ENCODE data around the gene SLC35F3. TPM values are rescaled to one million over a fixed set of nuclear protein-coding genes. Genes with fewer than 3 reads are reported as not detected.
"Not testable (repeated sequence)": the region's sequence is repeated elsewhere in the genome, so short reads cannot be mapped to it uniquely, and the experiment has no call there.

The SLC35F3 gene
- total RNA-seq, 2 donors from 2014 or later = 0.12 to 0.14 TPM

DNA sequence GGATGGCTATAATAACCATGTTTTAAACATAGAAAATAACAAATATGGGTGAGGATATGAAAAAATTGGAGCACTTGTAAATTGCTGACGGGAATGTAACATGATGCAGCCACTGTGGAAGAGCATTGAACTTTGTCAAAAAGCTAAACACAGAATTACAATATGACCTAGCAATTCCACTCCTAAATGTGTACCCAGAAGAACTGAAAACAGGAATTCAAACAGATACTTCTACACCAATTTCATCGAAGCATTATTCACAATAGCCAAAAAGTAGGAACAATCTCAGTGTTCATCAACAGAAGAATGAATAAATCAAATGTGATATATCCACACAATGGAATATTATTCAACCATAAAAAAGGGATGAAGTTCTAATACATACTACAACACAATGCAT lies 436.1 kb downstream of the SLC35F3 start:
- no peak for DNase-seq
- intact Hi-C loops (cut with DNase I, micrococcal nuclease) = no loop called here
- no peak for ATAC-seq

DNA sequence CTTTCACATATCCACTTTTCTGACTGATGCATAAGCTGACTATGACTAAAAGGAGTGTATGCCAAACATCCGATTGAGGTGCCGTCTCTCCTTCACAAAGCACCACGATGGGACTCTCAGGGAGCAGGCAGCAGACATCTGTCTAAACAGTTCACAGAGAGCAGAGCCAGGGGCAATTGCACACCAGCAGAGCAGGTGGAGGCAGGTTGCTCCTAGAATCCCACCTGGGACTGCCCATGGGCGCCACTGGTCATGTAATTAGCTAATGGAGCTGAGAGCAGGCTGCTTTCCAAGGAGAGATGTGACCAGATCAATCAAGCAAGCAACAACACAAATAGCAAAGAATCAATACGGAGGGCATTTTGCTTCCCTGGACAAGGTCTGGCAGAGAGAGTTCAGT lies 438.3 kb downstream of the SLC35F3 start:
- DNase-seq = no peak
- intact Hi-C loops (cut with DNase I, micrococcal nuclease) = no loop called here

DNA sequence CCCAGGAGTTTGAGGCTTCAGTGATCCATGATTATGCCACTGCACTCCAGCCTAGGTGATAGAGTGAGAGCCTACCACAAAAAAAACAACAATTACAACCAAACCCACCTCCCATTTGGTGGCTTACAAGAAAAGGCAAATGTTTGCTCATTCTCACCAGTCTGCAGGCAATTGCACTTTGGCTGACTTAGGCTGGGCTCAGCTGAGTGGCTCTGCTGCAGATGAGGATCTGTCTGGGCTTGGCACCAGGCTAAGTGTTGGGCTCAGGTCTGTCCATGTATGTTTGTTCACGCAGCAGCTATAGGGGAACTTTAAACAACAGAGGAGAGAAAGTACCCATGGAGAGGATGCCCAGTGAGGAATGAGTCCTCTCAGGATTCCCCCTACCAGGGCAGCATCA lies 440.8 kb downstream of the SLC35F3 start:
- ATAC-seq = no peak
- intact Hi-C loops (cut with DNase I, micrococcal nuclease) = no loop called here

More for the DNA sequence above, 438.3 kb downstream of the SLC35F3 start:
- no peak for ATAC-seq

DNA sequence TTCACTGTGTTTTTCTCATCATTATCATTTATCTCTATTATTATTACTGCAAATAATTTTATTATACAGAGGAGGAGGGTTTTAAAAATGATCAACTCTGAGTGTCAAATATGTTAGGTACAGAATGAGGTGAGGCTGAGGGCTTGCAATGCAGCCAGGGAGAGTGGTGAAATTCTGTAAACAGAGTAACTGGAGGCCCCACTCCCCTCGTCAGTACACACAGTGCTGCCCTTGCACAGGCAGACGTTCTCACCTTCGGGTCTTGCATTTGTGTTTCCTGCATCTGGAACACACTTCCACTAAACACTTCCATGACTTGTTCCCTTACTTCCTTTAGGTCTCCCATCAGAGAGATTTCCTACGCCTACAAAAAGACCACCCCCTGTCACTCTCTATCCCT lies 444.5 kb downstream of the SLC35F3 start:
- intact Hi-C loops (cut with DNase I, micrococcal nuclease) = no loop called here
- DNase-seq (no peak), ATAC-seq (no peak)

More for the DNA sequence above, 440.8 kb downstream of the SLC35F3 start:
- no peak for DNase-seq

DNA sequence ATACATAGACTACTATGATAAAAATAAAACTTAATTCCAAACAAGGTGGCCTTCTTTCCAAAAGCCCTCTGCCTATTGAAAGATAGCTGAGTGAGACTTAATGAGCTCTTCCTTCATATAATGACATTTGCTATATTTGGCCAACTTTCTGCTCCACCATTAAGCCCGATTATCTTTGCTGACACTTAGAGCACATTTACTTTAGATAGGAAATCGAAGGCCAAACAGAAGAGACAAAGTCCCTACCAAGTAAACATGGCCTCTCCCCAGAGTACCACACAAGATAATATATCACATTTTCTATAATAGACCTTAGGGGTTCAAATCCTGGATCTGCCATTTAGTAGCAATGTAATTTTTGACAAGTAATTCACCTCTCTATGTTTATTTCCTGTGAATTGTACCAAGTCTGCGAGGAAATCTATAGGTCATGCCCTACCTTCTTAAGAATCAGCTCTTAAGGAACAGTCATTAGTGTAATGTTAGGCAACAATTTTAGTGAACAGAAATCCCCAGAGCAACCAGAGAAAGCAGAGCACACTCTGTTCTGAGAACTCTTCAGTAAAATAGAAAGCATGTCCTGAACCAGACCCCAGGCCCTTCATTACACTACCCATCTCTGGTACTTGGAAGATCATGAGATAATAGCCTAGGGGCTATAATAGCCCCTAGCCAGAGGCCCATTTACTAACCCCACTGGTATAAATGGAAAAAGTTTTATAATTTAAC lies 451.5 kb downstream of the SLC35F3 start:
- ATAC-seq (no peak), DNase-seq (no peak)
- intact Hi-C loops (cut with DNase I, micrococcal nuclease) = no loop called here

DNA sequence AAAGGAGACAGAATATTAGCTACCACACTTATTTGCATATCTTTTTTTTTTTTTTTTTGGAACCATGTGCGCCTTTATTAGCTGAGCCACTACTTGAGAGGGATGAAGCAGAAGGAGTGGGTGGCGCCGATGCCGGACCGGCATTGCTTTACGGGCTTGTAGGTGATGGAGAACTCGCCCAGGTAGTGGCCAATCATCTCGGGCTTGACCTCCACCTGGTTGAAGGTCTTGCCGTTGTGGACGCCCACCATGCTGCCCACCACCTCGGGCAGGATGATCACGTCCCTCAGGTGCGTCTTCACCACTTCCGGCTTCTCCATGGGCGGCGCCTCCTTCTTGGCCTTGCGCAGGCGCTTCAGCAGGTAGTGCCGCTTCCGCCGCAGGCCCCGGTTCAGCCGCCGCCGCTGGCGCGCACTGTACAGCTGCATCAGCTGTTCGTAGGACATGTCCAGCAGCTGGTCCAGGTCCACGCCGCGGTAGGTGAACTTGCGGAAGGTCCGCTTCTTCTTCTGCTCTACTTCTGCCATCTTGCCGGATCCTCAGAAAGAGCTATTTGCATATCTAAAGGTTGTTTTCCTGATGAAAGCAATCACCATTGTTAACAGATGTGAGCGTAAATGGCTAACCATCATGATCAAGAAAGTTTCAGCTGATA lies 452.3 kb downstream of the SLC35F3 start:
- peak; percentile 97 for ATAC-seq
- DNase-seq = peak in 1 of 2 donors; percentile 66
- intact Hi-C loops (cut with DNase I, micrococcal nuclease) = not testable (repeated sequence)

DNA sequence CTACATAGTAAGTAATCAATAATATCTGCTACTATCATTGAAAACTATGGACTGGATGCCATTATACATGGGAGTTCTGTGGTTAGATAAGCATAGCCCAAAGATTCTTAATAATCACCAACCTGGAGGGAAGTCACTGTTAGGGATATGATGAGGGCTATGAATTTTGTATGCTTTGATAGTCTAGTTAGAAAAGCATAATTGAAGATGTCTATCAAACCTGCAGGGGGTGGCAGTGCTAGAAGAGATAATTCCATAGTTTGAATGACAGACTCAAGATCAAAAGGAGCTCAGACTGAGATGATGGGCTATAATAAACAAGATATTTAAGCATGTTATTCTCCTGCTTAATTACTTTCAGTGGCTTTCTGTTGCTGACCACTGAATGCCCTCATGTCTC lies 453.4 kb downstream of the SLC35F3 start:
- no peak for ATAC-seq
- no peak for DNase-seq
- intact Hi-C loops (cut with DNase I, micrococcal nuclease) = no loop called here

DNA sequence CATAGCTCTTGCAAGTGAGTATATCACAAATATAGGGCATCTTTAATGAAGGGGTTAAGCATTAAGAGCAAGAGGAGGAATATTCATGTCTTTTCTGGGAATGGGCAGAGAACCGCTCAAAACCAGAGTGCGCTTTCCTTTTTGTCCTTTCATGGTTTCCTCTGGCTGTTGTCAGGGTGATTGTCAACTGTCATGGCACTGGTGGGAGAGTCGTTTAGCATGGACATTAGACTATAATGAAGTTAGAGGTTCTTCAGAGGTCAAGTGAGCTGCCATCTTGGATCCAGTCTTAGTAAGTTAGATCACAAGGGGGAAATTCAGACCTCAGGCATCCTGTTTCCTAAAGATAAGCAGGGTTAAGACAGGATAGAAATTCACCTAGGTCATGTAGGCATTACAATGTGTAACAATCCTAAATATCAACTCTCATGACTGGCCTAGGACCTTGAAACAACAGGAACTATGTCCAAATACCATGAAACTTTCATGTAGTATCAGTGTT lies 456.7 kb downstream of the SLC35F3 start:
- intact Hi-C loops (cut with DNase I, micrococcal nuclease) = no loop called here
- DNase-seq = no peak
- no peak for ATAC-seq

DNA sequence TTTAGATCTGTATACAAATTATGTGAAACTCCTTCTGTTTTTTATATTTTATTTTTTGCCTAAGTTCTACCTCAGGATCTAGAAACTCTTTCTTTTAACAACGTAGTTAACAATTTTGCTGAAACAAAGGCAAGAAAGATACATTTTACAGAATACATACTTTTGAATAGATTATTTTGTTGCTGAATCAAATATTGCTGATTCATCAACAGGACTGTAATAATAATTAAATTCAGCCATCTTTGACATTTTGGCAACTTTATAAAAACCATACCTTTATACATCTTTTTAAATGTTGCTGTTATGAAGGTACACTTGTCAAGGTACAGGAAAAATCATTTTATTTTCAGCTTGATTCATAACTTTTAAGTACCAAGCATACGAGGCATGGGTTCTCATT lies 458.1 kb downstream of the SLC35F3 start:
- intact Hi-C loops (cut with DNase I, micrococcal nuclease) = no loop called here
- DNase-seq (no peak), ATAC-seq (no peak)

DNA sequence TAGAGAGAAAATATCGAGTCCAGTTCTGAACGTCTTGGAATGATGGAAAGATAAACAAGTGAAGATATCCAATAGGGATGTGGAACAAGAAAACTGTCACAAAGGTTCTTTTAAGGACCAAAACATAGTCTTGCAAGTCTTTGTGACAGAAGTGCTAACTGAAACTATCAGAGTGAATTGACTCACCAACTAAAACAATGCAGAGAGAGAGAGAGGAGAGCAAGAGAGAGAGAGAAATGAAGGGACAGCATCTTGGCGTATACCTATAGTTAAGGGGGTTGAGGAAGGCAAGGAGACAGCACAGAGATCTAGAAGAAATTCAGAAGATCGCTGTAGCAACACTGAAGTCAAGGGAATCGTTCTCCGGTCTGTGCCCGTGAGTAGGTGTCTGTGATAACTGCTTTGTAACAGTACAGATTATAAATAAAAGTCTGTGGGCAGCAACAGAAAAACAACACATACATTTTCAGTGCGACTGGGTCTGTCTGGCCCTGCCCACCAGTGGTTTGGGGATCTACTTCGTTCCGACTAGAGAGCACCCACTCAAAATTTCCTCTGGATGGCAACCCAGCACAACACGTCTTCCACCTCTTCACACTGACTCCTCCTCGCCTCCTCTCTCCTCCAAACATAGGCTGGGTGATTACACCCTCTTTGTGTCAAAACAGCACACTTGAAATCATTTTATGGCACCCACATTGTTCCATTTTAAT lies 464.0 kb downstream of the SLC35F3 start:
- no peak for DNase-seq
- no peak for ATAC-seq
- intact Hi-C loops (cut with DNase I, micrococcal nuclease) = no loop called here

DNA sequence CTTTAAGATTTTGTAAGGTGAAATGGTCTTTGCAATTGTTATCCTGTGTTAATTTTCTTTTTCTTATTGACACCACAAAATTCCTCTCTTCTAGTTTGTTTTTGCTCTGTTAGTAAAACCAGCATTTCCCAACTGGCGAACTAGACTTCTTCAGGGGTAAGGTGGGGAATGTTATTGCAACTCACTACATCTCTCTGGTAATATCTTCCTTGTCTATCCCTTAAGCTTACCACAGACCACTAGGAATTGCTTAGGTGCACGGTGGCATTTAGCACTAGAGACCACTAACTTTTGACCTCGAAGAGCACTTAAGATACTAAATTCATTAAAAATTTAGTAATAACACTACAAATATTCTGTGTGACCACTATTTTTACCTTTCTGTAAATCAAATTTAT lies 464.6 kb downstream of the SLC35F3 start:
- intact Hi-C loops (cut with DNase I, micrococcal nuclease) = no loop called here
- ATAC-seq = no peak

DNA sequence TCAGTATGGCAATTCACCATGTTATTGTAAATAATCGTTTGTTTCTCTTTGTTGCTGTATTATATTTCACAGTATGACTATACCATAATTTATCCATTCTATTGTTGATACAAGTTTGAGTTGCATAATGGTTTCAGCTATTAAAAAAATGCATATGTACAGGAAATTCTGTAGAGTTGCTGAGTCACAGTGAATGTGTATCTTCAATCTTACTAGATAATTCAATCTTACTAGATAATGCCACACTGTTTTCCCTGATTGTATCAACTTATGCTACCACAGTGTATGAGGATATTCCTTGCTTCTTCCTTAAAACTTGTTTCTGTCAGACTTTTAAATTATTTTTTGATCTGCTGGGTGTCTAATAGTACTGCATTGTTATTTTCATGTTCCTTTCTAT lies 465.3 kb downstream of the SLC35F3 start:
- DNase-seq (no peak), ATAC-seq (no peak)
- intact Hi-C loops (cut with DNase I, micrococcal nuclease) = no loop called here

More for the DNA sequence above, 464.6 kb downstream of the SLC35F3 start:
- DNase-seq = no peak

DNA sequence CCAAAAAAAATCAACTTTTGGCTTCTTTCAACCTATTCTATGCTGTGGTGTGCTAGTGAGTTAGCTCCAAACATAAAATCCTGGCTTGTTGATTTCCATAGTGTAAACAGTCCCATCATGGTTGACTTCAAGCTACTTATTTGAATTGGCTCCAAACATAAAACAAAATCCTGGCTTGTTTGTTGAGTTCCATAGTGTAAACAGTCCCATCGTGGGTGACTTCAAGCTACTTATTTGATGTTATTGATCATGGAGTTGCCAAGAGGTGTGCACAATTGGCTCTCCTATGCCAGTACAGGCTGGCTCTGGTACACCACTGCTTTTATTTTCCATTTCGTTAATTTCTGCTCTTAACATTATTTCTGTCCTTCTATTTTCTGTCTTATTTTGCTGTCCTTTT lies 466.9 kb downstream of the SLC35F3 start:
- no peak for ATAC-seq
- no peak for DNase-seq
- intact Hi-C loops (cut with DNase I, micrococcal nuclease) = no loop called here

DNA sequence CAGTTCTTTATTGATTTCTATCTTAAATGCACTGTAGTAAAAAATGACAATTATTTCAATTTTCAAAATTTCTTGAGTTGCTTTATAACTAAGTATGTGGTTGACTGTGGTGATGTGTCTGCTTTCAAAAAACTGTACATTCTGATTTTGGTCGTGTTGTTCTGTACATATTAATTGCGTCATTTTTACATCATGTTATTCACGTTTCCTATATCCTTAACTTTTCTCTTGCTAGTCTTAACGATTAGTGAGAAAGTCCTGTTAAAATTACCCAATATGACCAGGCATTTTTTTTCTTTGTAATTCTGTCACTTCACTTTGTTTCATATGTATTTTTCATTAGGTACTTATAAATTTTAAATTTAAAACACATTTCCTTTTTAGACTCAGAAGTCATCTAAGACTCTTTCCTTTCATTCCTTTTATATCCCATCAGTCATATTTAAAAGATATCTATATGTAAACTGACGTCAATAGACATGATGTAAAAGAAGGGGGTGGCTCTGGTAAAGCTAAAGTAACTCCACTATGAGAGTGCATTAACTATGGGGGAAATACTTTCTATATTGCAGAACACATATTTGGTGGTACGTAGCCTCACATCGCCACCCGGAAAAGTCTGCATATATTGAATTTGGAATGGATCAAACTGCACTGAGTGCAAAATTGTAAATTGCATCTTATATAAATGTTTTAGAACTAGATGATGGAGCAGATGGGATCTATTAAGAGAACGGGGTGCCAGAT lies 467.7 kb downstream of the SLC35F3 start:
- peak; percentile 13 for ATAC-seq
- no peak for DNase-seq
- intact Hi-C loops (cut with DNase I, micrococcal nuclease) = no loop called here

DNA sequence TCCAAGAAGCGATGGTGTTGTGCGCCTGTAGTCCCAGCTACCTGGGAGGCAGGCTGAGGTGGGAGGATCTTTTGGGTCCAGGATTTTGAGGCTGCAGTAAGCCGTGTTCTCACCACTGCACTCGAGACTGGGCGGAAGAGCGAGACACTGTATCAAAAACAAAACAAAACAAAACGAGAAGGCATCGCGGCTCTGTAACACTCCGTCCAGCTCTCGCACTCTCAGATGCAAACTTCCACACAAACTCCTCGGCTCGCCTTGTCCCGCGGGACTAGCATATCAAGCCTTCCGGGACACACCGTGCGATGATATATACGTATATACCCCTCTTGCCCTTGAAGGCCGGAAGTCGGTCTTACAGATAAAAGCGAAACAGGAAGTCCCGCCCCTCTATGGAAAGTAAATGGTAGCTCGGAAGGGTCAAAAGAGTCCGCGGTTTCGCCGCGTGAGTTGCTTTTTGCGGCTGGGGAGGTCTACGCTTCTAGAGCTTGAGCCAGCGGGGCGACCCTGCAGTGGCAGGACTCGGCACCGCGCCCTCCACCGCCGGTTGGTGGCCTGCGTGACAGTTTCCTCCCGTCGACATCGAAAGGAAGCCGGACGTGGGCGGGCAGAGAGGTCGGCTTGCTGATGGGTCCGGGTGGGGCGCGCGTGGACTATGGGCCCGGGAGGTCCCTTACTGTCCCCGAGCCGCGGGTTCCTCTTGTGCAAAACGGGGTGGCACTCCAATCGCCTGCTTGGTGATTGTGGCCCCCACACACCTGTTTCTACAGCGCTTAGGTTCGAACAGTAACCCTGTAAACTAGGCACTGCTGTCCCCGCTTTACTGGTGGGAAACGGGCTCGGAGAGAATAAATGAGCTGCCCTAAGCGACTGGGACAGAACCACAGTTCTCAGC lies 468.8 kb downstream of the SLC35F3 start, which contains the start of gene COA6:
Gene COA6, plus strand, starts transcription at position 393 of the 895 bp plus-strand sequence. Its CDS starts 11 bp downstream, at position 404.
- peak; percentile 96 for ATAC-seq
- intact Hi-C loops (cut with DNase I, micrococcal nuclease) = no loop called here
- DNase-seq = peak; percentile 92

DNA sequence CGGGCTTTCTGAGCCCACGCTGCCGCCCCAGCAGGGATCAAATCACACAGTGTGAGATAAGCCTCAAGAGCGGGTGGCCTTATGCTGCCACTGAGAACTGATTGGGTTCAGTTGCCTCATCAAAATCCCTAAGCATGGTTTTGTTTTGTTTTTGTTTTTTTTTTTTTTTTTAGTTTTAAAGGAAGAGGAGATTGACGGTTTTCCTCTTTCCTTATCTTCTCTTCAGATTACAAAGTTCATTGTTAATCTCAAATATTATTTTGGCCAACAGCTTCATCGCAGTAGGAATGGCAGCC lies 469.4 kb downstream of the SLC35F3 start:
- DNase-seq (no peak), ATAC-seq (peak; percentile 36)
- intact Hi-C loops (cut with DNase I, micrococcal nuclease) = no loop called here

Measured in left colon (tissue), 2 donors.